Suprapubic skin (tissue), 4 donors: ENCODE results near the gene CNTD1.

ENCODE experiments used
- EP300 ChIP-seq: sonication (generic); formaldehyde crosslinking; IDR thresholded peaks from one replicate; pipeline ENCODE4 v1.6.1; 2017; ENCODE audit warnings: antibody characterized with exemption
- POLR2A ChIP-seq, 2 donors: fragments of 450-650 bp; IDR thresholded peaks; one replicate each; pipeline ENCODE4 v1.6.1; 2017; ENCODE audit warnings: antibody characterized with exemption in 2 of 2, mild to moderate bottlenecking in 2 of 2, moderate library complexity in 2 of 2
- POLR2AphosphoS5 ChIP-seq, 3 donors: sonication (generic); formaldehyde crosslinking; IDR thresholded peaks; one replicate each; pipeline ENCODE4 v1.6.1; 2017; ENCODE audit warnings: antibody characterized with exemption in 3 of 3
- TF ChIP-seq, protein P1 (sequence below), 2 donors: fragments of 200-600 bp in 1 of 2; fragments of 450-650 bp in 1 of 2; sonication (generic) in 1 of 2; IDR thresholded peaks; one replicate each; pipeline ENCODE4 v1.5.1; 2016 to 2019; ENCODE audit warnings: antibody characterized with exemption in 2 of 2, mild to moderate bottlenecking in 1 of 2, moderate library complexity in 1 of 2

DNA sequence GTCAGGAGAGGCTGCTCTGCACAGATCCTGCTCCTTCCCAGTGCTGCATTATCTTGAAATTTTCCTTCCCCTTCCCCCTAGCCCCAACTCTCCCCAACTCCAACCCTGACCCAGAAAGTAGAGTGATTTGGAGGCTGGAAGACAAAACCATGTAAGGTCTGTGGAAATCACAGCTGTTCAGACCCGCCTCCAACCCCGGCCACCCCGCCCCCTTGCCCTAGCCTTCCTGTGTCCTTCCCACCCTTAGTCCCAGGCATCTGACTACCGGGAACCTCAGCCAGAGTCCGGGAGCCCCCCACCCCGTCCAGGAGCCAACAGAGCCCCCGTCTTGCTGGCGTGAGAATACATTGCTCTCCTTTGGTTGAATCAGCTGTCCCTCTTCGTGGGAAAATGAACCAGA, 52.3 kb downstream of the CNTD1 start, which contains the start of gene AOC3:
- TF ChIP-seq POLR2AphosphoS5 (IDR thresholded peaks at IDR 0.05): no peak
- TF ChIP-seq, protein P1, sequence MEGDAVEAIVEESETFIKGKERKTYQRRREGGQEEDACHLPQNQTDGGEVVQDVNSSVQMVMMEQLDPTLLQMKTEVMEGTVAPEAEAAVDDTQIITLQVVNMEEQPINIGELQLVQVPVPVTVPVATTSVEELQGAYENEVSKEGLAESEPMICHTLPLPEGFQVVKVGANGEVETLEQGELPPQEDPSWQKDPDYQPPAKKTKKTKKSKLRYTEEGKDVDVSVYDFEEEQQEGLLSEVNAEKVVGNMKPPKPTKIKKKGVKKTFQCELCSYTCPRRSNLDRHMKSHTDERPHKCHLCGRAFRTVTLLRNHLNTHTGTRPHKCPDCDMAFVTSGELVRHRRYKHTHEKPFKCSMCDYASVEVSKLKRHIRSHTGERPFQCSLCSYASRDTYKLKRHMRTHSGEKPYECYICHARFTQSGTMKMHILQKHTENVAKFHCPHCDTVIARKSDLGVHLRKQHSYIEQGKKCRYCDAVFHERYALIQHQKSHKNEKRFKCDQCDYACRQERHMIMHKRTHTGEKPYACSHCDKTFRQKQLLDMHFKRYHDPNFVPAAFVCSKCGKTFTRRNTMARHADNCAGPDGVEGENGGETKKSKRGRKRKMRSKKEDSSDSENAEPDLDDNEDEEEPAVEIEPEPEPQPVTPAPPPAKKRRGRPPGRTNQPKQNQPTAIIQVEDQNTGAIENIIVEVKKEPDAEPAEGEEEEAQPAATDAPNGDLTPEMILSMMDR (IDR thresholded peaks at IDR 0.05): no peak
- TF ChIP-seq POLR2A (IDR thresholded peaks at IDR 0.05): no peak
- TF ChIP-seq EP300: no peak
